K562 treated with DMSO at 1 percent for 4 hours (cell line): ENCODE data around the gene AACS. TPM values are rescaled to one million over a fixed set of nuclear protein-coding genes. Genes with fewer than 3 reads are reported as not detected.

Source experiments
- total RNA-seq: library from RNA; unstranded; fragments of 300-600 nt; gene quantifications from 2 replicates; pipeline ENCODE4 v1.2.3, GENCODE V29; 2022; ENCODE audit not compliant: insufficient read depth

AACS gene, protein sequence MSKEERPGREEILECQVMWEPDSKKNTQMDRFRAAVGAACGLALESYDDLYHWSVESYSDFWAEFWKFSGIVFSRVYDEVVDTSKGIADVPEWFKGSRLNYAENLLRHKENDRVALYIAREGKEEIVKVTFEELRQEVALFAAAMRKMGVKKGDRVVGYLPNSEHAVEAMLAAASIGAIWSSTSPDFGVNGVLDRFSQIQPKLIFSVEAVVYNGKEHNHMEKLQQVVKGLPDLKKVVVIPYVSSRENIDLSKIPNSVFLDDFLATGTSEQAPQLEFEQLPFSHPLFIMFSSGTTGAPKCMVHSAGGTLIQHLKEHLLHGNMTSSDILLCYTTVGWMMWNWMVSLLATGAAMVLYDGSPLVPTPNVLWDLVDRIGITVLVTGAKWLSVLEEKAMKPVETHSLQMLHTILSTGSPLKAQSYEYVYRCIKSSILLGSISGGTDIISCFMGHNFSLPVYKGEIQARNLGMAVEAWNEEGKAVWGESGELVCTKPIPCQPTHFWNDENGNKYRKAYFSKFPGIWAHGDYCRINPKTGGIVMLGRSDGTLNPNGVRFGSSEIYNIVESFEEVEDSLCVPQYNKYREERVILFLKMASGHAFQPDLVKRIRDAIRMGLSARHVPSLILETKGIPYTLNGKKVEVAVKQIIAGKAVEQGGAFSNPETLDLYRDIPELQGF
- 17.5 and 22.7 TPM in 2 replicates for total RNA-seq

DNA sequence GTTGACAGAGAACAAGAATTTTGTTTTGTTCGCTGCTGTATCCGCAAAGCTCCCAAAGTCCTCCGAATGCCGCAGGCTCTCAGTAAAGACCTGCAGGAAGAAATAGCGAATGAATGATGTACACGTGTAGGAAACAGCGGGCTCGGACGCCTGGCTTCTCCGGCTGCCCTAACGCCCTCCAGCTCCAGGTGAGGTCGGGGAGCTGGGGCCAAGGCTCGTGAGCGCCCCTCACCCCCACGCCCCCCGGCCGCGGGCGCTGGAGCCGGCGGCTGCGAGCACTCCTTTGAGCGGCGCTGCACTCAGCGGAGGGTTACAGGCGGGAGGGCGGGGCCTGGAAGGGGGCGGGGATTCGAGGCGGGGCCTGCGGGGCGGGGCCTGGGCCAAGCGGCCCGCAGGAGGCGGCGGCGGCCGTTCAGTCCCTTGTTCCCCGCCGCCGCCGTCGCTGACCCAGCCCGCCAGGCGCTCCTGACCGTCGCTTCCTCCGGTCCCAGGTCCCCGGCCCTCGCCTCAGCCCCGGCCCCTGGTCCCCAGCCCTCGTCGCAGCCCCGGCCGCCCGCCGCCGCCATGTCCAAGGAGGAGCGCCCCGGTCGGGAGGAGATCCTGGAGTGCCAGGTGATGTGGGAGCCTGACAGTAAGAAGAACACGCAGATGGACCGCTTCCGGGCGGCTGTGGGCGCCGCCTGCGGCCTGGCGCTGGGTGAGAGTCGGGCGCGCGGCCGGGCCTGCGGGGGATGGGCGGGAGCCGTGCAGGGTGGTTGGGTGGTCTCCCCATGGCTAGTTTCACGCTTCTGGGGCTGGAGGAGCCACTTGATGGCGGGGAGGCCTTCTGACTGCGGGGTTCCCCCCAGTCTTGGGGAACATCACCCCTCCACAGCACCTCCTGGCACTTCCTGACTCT lies at the start of gene AACS:
TSS of gene AACS (plus strand) at position 415 of the 898 bp plus-strand sequence. CDS start at position 565, 150 bp downstream.

DNA sequence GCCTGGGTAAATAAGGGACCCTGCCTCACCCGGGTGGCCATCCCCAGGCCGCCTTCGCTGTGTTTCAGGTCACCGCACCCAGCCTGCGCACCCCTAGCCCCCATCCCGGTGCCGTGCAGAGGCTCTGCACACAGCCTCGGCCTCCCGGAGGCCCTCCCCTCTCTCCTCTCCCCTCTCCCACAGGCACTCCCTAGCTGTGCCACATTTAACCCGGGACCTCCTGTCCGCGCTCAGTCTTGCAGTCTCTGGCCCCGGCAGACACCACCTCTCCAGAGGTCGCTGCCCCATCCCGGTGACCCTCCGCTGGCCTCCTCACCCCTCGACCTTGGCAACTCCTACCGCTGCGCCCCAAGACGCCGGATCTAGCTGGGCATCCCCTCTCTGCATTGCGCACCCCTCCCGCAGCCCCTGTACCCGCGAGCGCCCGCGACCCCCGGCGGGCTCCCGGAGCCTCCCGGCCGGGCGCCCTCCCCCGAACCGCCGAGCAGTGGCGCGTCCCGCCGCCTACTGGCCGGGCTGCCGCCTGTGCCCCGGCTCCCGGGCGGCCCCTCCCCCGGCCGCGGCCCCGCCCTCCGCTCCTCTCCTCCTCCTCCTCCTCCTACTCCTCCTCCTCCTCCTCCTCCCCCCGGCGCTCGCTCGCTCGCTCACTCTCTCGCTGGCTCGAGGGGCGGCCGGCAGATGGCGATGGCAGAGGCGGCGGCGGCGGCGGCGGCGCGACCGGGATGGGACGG lies 120.7 kb downstream of the AACS start, which contains the start of gene TMEM132B:
TSS of gene TMEM132B (plus strand) at position 647 of the 731 bp plus-strand sequence.

Other genes starting within 250 kb of the AACS start
- gene SCARB1, start 201.6 kb upstream of the AACS start, total RNA-seq, result 58.8 and 75.4 TPM in 2 replicates
- gene UBC, start 150.8 kb upstream of the AACS start, total RNA-seq, result 1,134 and 1,238 TPM in 2 replicates
- 10.0 and 11.5 TPM in 2 replicates for gene DHX37, start 76.3 kb upstream of the AACS start, total RNA-seq
- 5.9 and 8.6 TPM in 2 replicates for gene BRI3BP, start 71.8 kb upstream of the AACS start, total RNA-seq
- not detected in 2 replicates for gene TMEM132B, start 121.0 kb downstream of the AACS start, total RNA-seq